Activated naive CD4-positive, alpha-beta T cell treated with anti-CD3 and anti-CD28 coated beads, Interleukin-2, amount 10 ng/mL, durations not matched to agents 7 days and 5 days (primary cell): Measurements from ENCODE around the gene DYNLT2.

Experiments
- CTCF ChIA-PET: fragments of 350-600 bp; sonication (Branson Sonifier 250); formaldehyde crosslinking; loops from one replicate; lab custom pipeline; 2021; ENCODE audit warnings: antibody characterized with exemption; lab: Charles Lee
- DNase-seq: peaks from one replicate; pipeline ENCODE4 v3.0.0-alpha.2; 2020
- H3K27ac Mint-ChIP-seq: one replicate; pipeline ENCODE4 v1.8.0; 2021; ENCODE audit warnings: mild to moderate bottlenecking, moderate library complexity, mixed read lengths
- H3K27me3 Mint-ChIP-seq: one replicate; pipeline ENCODE4 v1.8.0; 2021; ENCODE audit warnings: mild to moderate bottlenecking, mixed read lengths
- H3K36me3 Mint-ChIP-seq: one replicate; pipeline ENCODE4 v1.8.0; 2021; ENCODE audit warnings: mixed read lengths
- H3K4me1 Mint-ChIP-seq: one replicate; pipeline ENCODE4 v1.8.0; 2021; ENCODE audit warnings: mixed read lengths
- H3K4me3 Mint-ChIP-seq: one replicate; pipeline ENCODE4 v1.8.0; 2021; ENCODE audit warnings: mild to moderate bottlenecking, moderate library complexity, mixed read lengths
- H3K9me3 Mint-ChIP-seq: one replicate; pipeline ENCODE4 v1.8.0; 2021; ENCODE audit warnings: mixed read lengths

The DYNLT2 gene

GRCh38 chr6:169751242-169752073 lies at the start of gene DYNLT2, which contains the start of gene ERMARD:
Gene DYNLT2, minus strand, starts transcription at chr6:169751572. Its CDS starts 114 bp downstream, at chr6:169751458.
Gene ERMARD, plus strand, starts transcription at chr6:169751622. Its CDS starts 36 bp downstream, at chr6:169751658.
- CTCF ChIA-PET, result no interaction called here
- Mint-ChIP-seq H3K27ac (peak within 1 kb of the TSS; percentile 99), H3K36me3 (peaks cover 21% of the 10 kb centered on the region), H3K9me3 (no peaks in the 10 kb centered on the region), H3K4me3 (peak within 1 kb of the TSS; percentile 98), H3K27me3 (peaks cover 5% of the 10 kb centered on the region), H3K4me1 (peaks cover 34% of the 10 kb centered on the region)
- DNase-seq, result peak; percentile 95

GRCh38 chr6:169800668-169801395 lies 49.5 kb upstream of the DYNLT2 start:
- H3K9me3 Mint-ChIP-seq, result no peaks in the 10 kb centered on the region
- H3K4me1 Mint-ChIP-seq, result peaks cover 28% of the 10 kb centered on the region
- peaks cover 75% of the 10 kb centered on the region for H3K27me3 Mint-ChIP-seq
- H3K27ac Mint-ChIP-seq, result no peak overlapping the region
- H3K36me3 Mint-ChIP-seq, result no peaks in the 10 kb centered on the region
- no peak overlapping the region for H3K4me3 Mint-ChIP-seq
- CTCF ChIA-PET, result interaction anchor here (4.2 kb wide), 1 partner anchor 11 kb away, joined by 35 read pairs; no protein-coding TSS in a partner anchor
- DNase-seq, result no peak

- DNase-seq, result no peak
- no peaks in the 10 kb centered on the region for H3K9me3 Mint-ChIP-seq
- no peaks in the 10 kb centered on the region for H3K36me3 Mint-ChIP-seq
- H3K27me3 Mint-ChIP-seq, result peaks cover 71% of the 10 kb centered on the region
- H3K27ac Mint-ChIP-seq, result no peak overlapping the region
- CTCF ChIA-PET, result interaction anchor here (0.9 kb wide), 1 partner anchor 9 kb away, joined by 3 read pairs; no protein-coding TSS in a partner anchor
- peaks cover 22% of the 10 kb centered on the region for H3K4me1 Mint-ChIP-seq
- no peak overlapping the region for H3K4me3 Mint-ChIP-seq
These were observed 48.8 kb upstream of the DYNLT2 start for GRCh38 chr6:169800116-169800667.

GRCh38 chr6:169799474-169799926 lies 48.1 kb upstream of the DYNLT2 start:
- H3K36me3 Mint-ChIP-seq, result no peaks in the 10 kb centered on the region
- peaks cover 71% of the 10 kb centered on the region for H3K27me3 Mint-ChIP-seq
- H3K9me3 Mint-ChIP-seq, result no peaks in the 10 kb centered on the region
- CTCF ChIA-PET, result interaction anchor here (0.9 kb wide), 1 partner anchor 9 kb away, joined by 3 read pairs; no protein-coding TSS in a partner anchor
- no peak for DNase-seq
- no peak overlapping the region for H3K4me3 Mint-ChIP-seq
- H3K4me1 Mint-ChIP-seq, result peaks cover 18% of the 10 kb centered on the region
- no peak overlapping the region for H3K27ac Mint-ChIP-seq

GRCh38 chr6:169798764-169799473 lies 47.5 kb upstream of the DYNLT2 start:
- no peak for DNase-seq
- Mint-ChIP-seq H3K9me3 (no peaks in the 10 kb centered on the region), H3K27ac (no peak overlapping the region), H3K4me3 (no peak overlapping the region), H3K4me1 (peaks cover 12% of the 10 kb centered on the region), H3K36me3 (no peaks in the 10 kb centered on the region), H3K27me3 (peaks cover 71% of the 10 kb centered on the region)
- CTCF ChIA-PET, result interaction anchor here (1.4 kb wide), 1 partner anchor 33 kb away, joined by 5 read pairs; no protein-coding TSS in a partner anchor

- no peak overlapping the region for H3K27ac Mint-ChIP-seq
- peaks cover 81% of the 10 kb centered on the region for H3K27me3 Mint-ChIP-seq
- CTCF ChIA-PET, result no interaction called here
- DNase-seq, result no peak
- H3K9me3 Mint-ChIP-seq, result no peaks in the 10 kb centered on the region
- no peak overlapping the region for H3K4me3 Mint-ChIP-seq
- no peaks in the 10 kb centered on the region for H3K36me3 Mint-ChIP-seq
- peaks cover 10% of the 10 kb centered on the region for H3K4me1 Mint-ChIP-seq
These were observed 43.8 kb upstream of the DYNLT2 start for GRCh38 chr6:169795196-169795595.

GRCh38 chr6:169794317-169795055 lies 43.1 kb upstream of the DYNLT2 start:
- Mint-ChIP-seq H3K36me3 (no peaks in the 10 kb centered on the region), H3K4me3 (no peak overlapping the region)

DNA sequence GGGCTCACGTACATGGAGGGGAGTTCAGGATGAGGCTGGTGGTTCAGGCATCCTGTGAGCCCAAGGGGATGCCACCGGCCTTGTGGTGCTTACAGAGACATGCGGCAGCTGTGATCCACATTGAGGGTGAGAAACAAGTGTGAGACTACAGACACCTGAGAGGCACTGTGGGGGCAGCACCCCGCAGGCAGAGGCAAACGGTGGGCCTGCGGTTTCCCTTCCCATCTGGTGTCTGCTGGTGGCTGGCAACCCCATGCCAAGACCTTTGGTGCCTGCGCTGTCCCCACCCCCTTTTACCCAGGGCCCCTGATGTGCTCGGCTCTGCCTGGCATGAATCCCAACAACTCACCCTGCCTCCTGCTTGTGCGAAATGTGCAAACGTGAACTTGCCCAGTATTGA lies 42.0 kb upstream of the DYNLT2 start:
- no peaks in the 10 kb centered on the region for H3K36me3 Mint-ChIP-seq
- no peak for DNase-seq
- H3K27ac Mint-ChIP-seq, result no peak overlapping the region
- no peak overlapping the region for H3K4me3 Mint-ChIP-seq
- CTCF ChIA-PET, result interaction anchor here (1.4 kb wide), 1 partner anchor 10 kb away, joined by 3 read pairs; no protein-coding TSS in a partner anchor
- H3K27me3 Mint-ChIP-seq, result peaks cover 77% of the 10 kb centered on the region
- peaks cover 20% of the 10 kb centered on the region for H3K4me1 Mint-ChIP-seq
- no peaks in the 10 kb centered on the region for H3K9me3 Mint-ChIP-seq

More at GRCh38 chr6:169794317-169795055, 43.1 kb upstream of the DYNLT2 start:
- H3K27ac Mint-ChIP-seq, result no peak overlapping the region
- H3K4me1 Mint-ChIP-seq, result peaks cover 17% of the 10 kb centered on the region
- H3K27me3 Mint-ChIP-seq, result peaks cover 82% of the 10 kb centered on the region
- DNase-seq, result no peak
- CTCF ChIA-PET, result no interaction called here
- H3K9me3 Mint-ChIP-seq, result no peaks in the 10 kb centered on the region

- no peak overlapping the region for H3K27ac Mint-ChIP-seq
- CTCF ChIA-PET, result interaction anchor here (1.4 kb wide), 1 partner anchor 11 kb away, joined by 3 read pairs; no protein-coding TSS in a partner anchor
- DNase-seq, result no peak
- H3K9me3 Mint-ChIP-seq, result no peaks in the 10 kb centered on the region
- peaks cover 71% of the 10 kb centered on the region for H3K27me3 Mint-ChIP-seq
- no peaks in the 10 kb centered on the region for H3K36me3 Mint-ChIP-seq
- peaks cover 20% of the 10 kb centered on the region for H3K4me1 Mint-ChIP-seq
- no peak overlapping the region for H3K4me3 Mint-ChIP-seq
These were observed 41.1 kb upstream of the DYNLT2 start for GRCh38 chr6:169792306-169793015.

- H3K27ac Mint-ChIP-seq, result no peak overlapping the region
- no peaks in the 10 kb centered on the region for H3K9me3 Mint-ChIP-seq
- H3K27me3 Mint-ChIP-seq, result peaks cover 67% of the 10 kb centered on the region
- H3K4me1 Mint-ChIP-seq, result peaks cover 20% of the 10 kb centered on the region
- CTCF ChIA-PET, result interaction anchor here (1.1 to 2.4 kb wide), 4 partner anchors 76 to 738 kb away, joined by 3 to 13 read pairs (median 3); no protein-coding TSS in a partner anchor
- no peak for DNase-seq
- H3K4me3 Mint-ChIP-seq, result no peak overlapping the region
- no peaks in the 10 kb centered on the region for H3K36me3 Mint-ChIP-seq
These were observed 40.4 kb upstream of the DYNLT2 start for GRCh38 chr6:169791721-169792131.

GRCh38 chr6:169789944-169790927 lies 38.9 kb upstream of the DYNLT2 start:
- Mint-ChIP-seq H3K36me3 (no peaks in the 10 kb centered on the region), H3K27me3 (peaks cover 61% of the 10 kb centered on the region), H3K27ac (no peak overlapping the region), H3K4me3 (peak overlapping the region; percentile 72), H3K9me3 (no peaks in the 10 kb centered on the region), H3K4me1 (peaks cover 20% of the 10 kb centered on the region)
- CTCF ChIA-PET, result interaction anchor here (0.6 to 3.3 kb wide), 24 partner anchors 8 to 762 kb away, joined by 3 to 35 read pairs (median 4); no protein-coding TSS in a partner anchor
- DNase-seq, result peak; percentile 79
